ENCODE measurements around the gene CARMIL3. TPM values are rescaled to one million over a fixed set of nuclear protein-coding genes. Genes with fewer than 3 reads are reported as not detected.

CARMIL3 gene
- total and polyA plus RNA-seq, 3 experiments from 2014 or later = 0.14 to 1.5 (median 1.2) TPM

GRCh38 chr14:24055971-24056799 is 4.4 kb downstream of the CARMIL3 start:
- Mint-ChIP-seq H3K4me1 (peaks cover 15 to 17% (median 17%) of the 10 kb centered on the region in 3 donors), H3K4me3 (no peak overlapping the region), H3K36me3 (peaks cover 0 to 1% (median 0%) of the 10 kb centered on the region in 3 donors), H3K9me3 (no peaks in the 10 kb centered on the region), H3K27me3 (peaks cover 0 to 8% of the 10 kb centered on the region in 2 donors), H3K27ac (peak overlapping the region in 1 of 8 donors; percentile 58)
- H3K27ac ChIP-seq (ENCODE audit: low read depth, low read length) = no peak overlapping the region
- DNase-seq = no peak
- H3K36me3 ChIP-seq (ENCODE audit: insufficient read depth, low read length) = no peaks in the 10 kb centered on the region
- ChIA-PET CTCF (interaction anchor here (3.1 to 6.3 kb wide), 5 partner anchors 27 to 105 kb away, joined by 18 to 114 read pairs (median 67); partner anchors contain the start of genes DCAF11, IRF9, NRL and PCK2), POLR2A (interaction anchor here (1.2 kb wide), 1 partner anchor 25 kb away, joined by 5 read pairs; no protein-coding TSS in a partner anchor)
- no peak overlapping the region for H3K4me3 ChIP-seq (ENCODE audit: low read length)
- no peaks in the 10 kb centered on the region for H3K9me3 ChIP-seq (ENCODE audit: low read length)
- peaks cover 9% of the 10 kb centered on the region for H3K4me1 ChIP-seq (ENCODE audit: insufficient read depth, low read length)
- H3K27me3 ChIP-seq (ENCODE audit: insufficient read depth, low read length, poor library complexity, severe bottlenecking) = no peaks in the 10 kb centered on the region

- CTCF ChIA-PET = interaction anchor here (1.2 to 6.3 kb wide), 8 partner anchors 10 to 104 kb away, joined by 3 to 114 read pairs (median 20); partner anchors contain the start of genes DCAF11, IRF9, NRL and PCK2
- Histone ChIP-seq H3K27me3 (ENCODE audit: insufficient read depth, low read length, poor library complexity, severe bottlenecking) (no peaks in the 10 kb centered on the region), H3K36me3 (ENCODE audit: insufficient read depth, low read length) (no peaks in the 10 kb centered on the region), H3K27ac (ENCODE audit: low read depth, low read length) (no peak overlapping the region), H3K4me1 (ENCODE audit: insufficient read depth, low read length) (peaks cover 9% of the 10 kb centered on the region), H3K9me3 (ENCODE audit: low read length) (no peaks in the 10 kb centered on the region), H3K4me3 (ENCODE audit: low read length) (no peak overlapping the region)
- POLR2A ChIA-PET = interaction anchor here (0.5 to 1.2 kb wide), 2 partner anchors 24 to 171 kb away, joined by 3 to 5 read pairs; no protein-coding TSS in a partner anchor
- Mint-ChIP-seq H3K36me3 (peaks cover 0 to 1% (median 0%) of the 10 kb centered on the region in 3 donors), H3K27ac (peak overlapping the region in 1 of 8 donors; percentile 58), H3K4me1 (peaks cover 13 to 16% (median 14%) of the 10 kb centered on the region in 3 donors), H3K9me3 (no peaks in the 10 kb centered on the region), H3K4me3 (no peak overlapping the region), H3K27me3 (peaks cover 0 to 8% of the 10 kb centered on the region in 2 donors)
- no peak for DNase-seq
These were observed 5.0 kb downstream of the CARMIL3 start for GRCh38 chr14:24056800-24057184.

- H3K4me1 Mint-ChIP-seq = peaks cover 13 to 16% (median 14%) of the 10 kb centered on the region in 3 donors
- ChIA-PET CTCF (interaction anchor here (1.1 to 6.3 kb wide), 12 partner anchors 10 to 249 kb away, joined by 3 to 114 read pairs (median 5); partner anchors contain the start of genes DCAF11, IRF9, NRL and PCK2), POLR2A (interaction anchor here (0.5 kb wide), 1 partner anchor 171 kb away, joined by 3 read pairs; no protein-coding TSS in a partner anchor)
- Histone ChIP-seq H3K9me3 (ENCODE audit: low read length) (no peaks in the 10 kb centered on the region), H3K4me3 (ENCODE audit: low read length) (no peak overlapping the region), H3K36me3 (ENCODE audit: insufficient read depth, low read length) (no peaks in the 10 kb centered on the region), H3K27me3 (ENCODE audit: insufficient read depth, low read length, poor library complexity, severe bottlenecking) (no peaks in the 10 kb centered on the region), H3K27ac (ENCODE audit: low read depth, low read length) (no peak overlapping the region), H3K4me1 (ENCODE audit: insufficient read depth, low read length) (peaks cover 9% of the 10 kb centered on the region)
- H3K9me3 Mint-ChIP-seq = no peaks in the 10 kb centered on the region
- peaks cover 0 to 1% (median 0%) of the 10 kb centered on the region in 3 donors for H3K36me3 Mint-ChIP-seq
- no peak for DNase-seq
- no peak overlapping the region for H3K27ac Mint-ChIP-seq
- no peak overlapping the region for H3K4me3 Mint-ChIP-seq
- peaks cover 0 to 8% of the 10 kb centered on the region in 2 donors for H3K27me3 Mint-ChIP-seq
These were observed 5.5 kb downstream of the CARMIL3 start for GRCh38 chr14:24057271-24057670.

DNA sequence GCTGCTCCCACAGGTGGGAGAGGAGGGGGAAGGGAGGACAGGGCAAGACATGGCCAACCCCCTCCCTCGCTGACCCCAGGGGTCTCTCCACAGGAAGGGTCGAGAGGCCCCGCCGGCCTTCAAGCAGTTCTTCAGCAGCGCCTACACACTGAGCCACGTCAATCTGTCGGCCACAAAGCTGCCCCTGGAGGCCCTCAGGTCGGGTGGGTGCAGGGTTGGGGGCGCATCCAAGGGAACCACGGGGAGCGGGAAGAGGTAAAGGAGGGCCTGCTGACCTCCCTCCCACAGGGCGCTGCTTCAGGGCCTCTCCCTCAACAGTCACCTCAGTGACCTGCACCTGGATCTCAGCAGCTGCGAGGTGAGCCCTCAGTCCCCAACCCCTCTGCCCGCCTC is 6.1 kb downstream of the CARMIL3 start:
- Histone ChIP-seq H3K4me1 (ENCODE audit: insufficient read depth, low read length) (peaks cover 4% of the 10 kb centered on the region), H3K27ac (ENCODE audit: low read depth, low read length) (no peak overlapping the region), H3K36me3 (ENCODE audit: insufficient read depth, low read length) (no peaks in the 10 kb centered on the region), H3K4me3 (ENCODE audit: low read length) (no peak overlapping the region), H3K9me3 (ENCODE audit: low read length) (no peaks in the 10 kb centered on the region), H3K27me3 (ENCODE audit: insufficient read depth, low read length, poor library complexity, severe bottlenecking) (no peaks in the 10 kb centered on the region)
- Mint-ChIP-seq H3K27me3 (peaks cover 0 to 5% of the 10 kb centered on the region in 2 donors), H3K4me1 (peaks cover 8 to 13% (median 9%) of the 10 kb centered on the region in 3 donors), H3K27ac (peak overlapping the region in 2 of 8 donors; percentile 85 to 86), H3K4me3 (peak overlapping the region in 1 of 7 donors; percentile 22), H3K9me3 (no peaks in the 10 kb centered on the region), H3K36me3 (peaks cover 0 to 1% (median 0%) of the 10 kb centered on the region in 3 donors)
- ChIA-PET POLR2A (interaction anchor here (0.6 to 1.1 kb wide), 2 partner anchors 23 to 68 kb away, joined by 3 to 4 read pairs; no protein-coding TSS in a partner anchor), CTCF (interaction anchor here (0.9 to 6.3 kb wide), 16 partner anchors 11 to 249 kb away, joined by 3 to 114 read pairs (median 4); partner anchors contain the start of genes DCAF11, DHRS4L2, IRF9 and NRL)
- no peak for DNase-seq

GRCh38 chr14:24058260-24058950 is 6.6 kb downstream of the CARMIL3 start:
- H3K9me3 Mint-ChIP-seq = no peaks in the 10 kb centered on the region
- DNase-seq = peak; percentile 43 to 67 (median 52)
- H3K36me3 Mint-ChIP-seq = no peaks in the 10 kb centered on the region
- Histone ChIP-seq H3K4me1 (ENCODE audit: insufficient read depth, low read length) (no peaks in the 10 kb centered on the region), H3K4me3 (ENCODE audit: low read length) (no peak overlapping the region), H3K27ac (ENCODE audit: low read depth, low read length) (no peak overlapping the region), H3K9me3 (ENCODE audit: low read length) (no peaks in the 10 kb centered on the region), H3K36me3 (ENCODE audit: insufficient read depth, low read length) (no peaks in the 10 kb centered on the region), H3K27me3 (ENCODE audit: insufficient read depth, low read length, poor library complexity, severe bottlenecking) (no peaks in the 10 kb centered on the region)
- peak overlapping the region in 3 of 8 donors; percentile 65 to 86 (median 85) for H3K27ac Mint-ChIP-seq
- ChIA-PET CTCF (interaction anchor here (0.6 to 6.3 kb wide), 16 partner anchors 11 to 251 kb away, joined by 3 to 114 read pairs (median 4); partner anchors contain the start of genes DCAF11, DHRS4L2, IRF9 and NRL), POLR2A (interaction anchor here (0.6 to 1.1 kb wide), 2 partner anchors 22 to 69 kb away, joined by 3 to 4 read pairs; no protein-coding TSS in a partner anchor)
- H3K4me3 Mint-ChIP-seq = peak overlapping the region in 1 of 7 donors; percentile 22
- H3K27me3 Mint-ChIP-seq = peaks cover 0 to 1% of the 10 kb centered on the region in 2 donors
- H3K4me1 Mint-ChIP-seq = peaks cover 3 to 8% (median 4%) of the 10 kb centered on the region in 3 donors

DNA sequence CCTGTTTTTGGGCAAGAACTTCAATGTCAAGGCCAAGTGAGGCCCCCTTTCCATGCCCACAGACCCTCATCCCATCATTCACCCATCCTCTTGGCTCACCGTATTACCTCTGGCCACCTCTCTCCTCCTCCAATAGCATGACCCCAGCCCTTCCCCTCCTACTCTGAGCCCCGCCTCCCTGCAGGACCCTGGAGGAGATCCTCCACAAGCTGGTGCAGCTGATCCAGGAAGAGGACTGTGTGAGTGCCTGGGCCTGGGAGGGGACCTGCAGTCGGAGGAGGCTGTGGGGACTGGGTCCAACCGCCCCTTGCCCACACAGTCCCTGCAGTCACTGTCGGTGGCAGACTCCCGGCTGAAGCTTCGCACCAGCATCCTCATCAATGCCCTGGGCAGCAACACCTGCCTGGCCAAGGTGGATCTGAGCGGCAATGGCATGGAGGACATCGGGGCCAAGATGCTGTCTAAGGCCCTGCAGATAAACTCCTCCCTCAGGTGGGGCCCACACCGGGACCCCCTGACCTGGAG is 7.2 kb downstream of the CARMIL3 start:
- Histone ChIP-seq H3K4me3 (ENCODE audit: low read length) (no peak overlapping the region), H3K9me3 (ENCODE audit: low read length) (no peaks in the 10 kb centered on the region), H3K36me3 (ENCODE audit: insufficient read depth, low read length) (no peaks in the 10 kb centered on the region), H3K4me1 (ENCODE audit: insufficient read depth, low read length) (no peaks in the 10 kb centered on the region), H3K27ac (ENCODE audit: low read depth, low read length) (no peak overlapping the region), H3K27me3 (ENCODE audit: insufficient read depth, low read length, poor library complexity, severe bottlenecking) (no peaks in the 10 kb centered on the region)
- Mint-ChIP-seq H3K4me3 (no peak overlapping the region), H3K27ac (peak overlapping the region in 1 of 8 donors; percentile 57), H3K36me3 (no peaks in the 10 kb centered on the region), H3K27me3 (peaks cover 0 to 3% of the 10 kb centered on the region in 2 donors), H3K9me3 (no peaks in the 10 kb centered on the region), H3K4me1 (peaks cover 0 to 6% (median 0%) of the 10 kb centered on the region in 3 donors)
- ChIA-PET CTCF (interaction anchor here (0.6 to 6.3 kb wide), 14 partner anchors 10 to 250 kb away, joined by 3 to 114 read pairs (median 4); partner anchors contain the start of genes DCAF11, DHRS4L2, IRF9 and NRL), POLR2A (interaction anchor here (1.1 kb wide), 1 partner anchor 22 kb away, joined by 4 read pairs; no protein-coding TSS in a partner anchor)
- DNase-seq = no peak

DNA sequence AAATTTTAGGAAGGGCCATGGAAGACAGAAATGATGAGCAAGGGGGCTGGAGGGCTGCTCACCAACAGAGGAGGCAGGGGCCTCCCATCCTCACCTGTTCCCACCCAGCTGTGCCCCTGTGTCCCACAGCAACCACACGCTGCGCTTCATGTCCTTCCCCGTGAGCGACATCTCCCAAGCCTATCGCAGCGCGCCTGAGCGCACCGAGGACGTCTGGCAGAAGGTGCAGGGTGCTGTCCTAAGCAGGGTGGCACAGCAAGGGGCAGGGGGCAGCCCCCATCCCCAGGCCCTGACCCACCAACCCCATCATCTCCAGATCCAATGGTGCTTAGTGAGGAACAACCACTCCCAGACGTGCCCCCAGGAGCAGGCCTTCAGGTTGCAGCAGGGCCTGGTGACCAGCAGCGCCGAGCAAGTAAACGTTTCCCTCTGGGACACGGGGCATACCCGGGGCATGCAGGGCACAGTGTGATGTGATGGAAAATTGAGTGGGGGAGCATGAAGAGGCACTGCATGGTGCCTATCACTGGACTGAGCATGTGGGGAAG is 8.1 kb downstream of the CARMIL3 start:
- Histone ChIP-seq H3K4me3 (ENCODE audit: low read length) (no peak overlapping the region), H3K4me1 (ENCODE audit: insufficient read depth, low read length) (no peaks in the 10 kb centered on the region), H3K36me3 (ENCODE audit: insufficient read depth, low read length) (no peaks in the 10 kb centered on the region), H3K27ac (ENCODE audit: low read depth, low read length) (no peak overlapping the region), H3K9me3 (ENCODE audit: low read length) (no peaks in the 10 kb centered on the region), H3K27me3 (ENCODE audit: insufficient read depth, low read length, poor library complexity, severe bottlenecking) (no peaks in the 10 kb centered on the region)
- no peaks in the 10 kb centered on the region for H3K9me3 Mint-ChIP-seq
- no peaks in the 10 kb centered on the region for H3K36me3 Mint-ChIP-seq
- POLR2A ChIA-PET = no interaction called here
- peak overlapping the region in 1 of 8 donors; percentile 97 for H3K27ac Mint-ChIP-seq
- CTCF ChIA-PET = interaction anchor here (4.8 kb wide), 1 partner anchor 23 kb away, joined by 67 read pairs; no protein-coding TSS in a partner anchor
- H3K27me3 Mint-ChIP-seq = peaks cover 0 to 3% of the 10 kb centered on the region in 2 donors
- H3K4me3 Mint-ChIP-seq = no peak overlapping the region
- DNase-seq = no peak
- H3K4me1 Mint-ChIP-seq = peaks cover 0 to 4% (median 0%) of the 10 kb centered on the region in 3 donors

Measured in CD8-positive, alpha-beta memory T cell (primary cell).